SU-DHL-6 (cell line): ENCODE measurements around the gene RNFT2.

Experiments
- H2AFZ ChIP-seq: fragments of 200-600 bp; sonication (generic); 2 replicates; pipeline ENCODE4 v1.6.1; 2014; ENCODE audit warnings: low read depth, mild to moderate bottlenecking, moderate library complexity, mixed read lengths, antibody characterized with exemption, low read length; ENCODE audit not compliant: severe bottlenecking
- H3F3A ChIP-seq: fragments of 200-600 bp; shearing (Covaris generic); 2 replicates; pipeline ENCODE4 v1.6.0; 2016; ENCODE audit warnings: antibody characterized with exemption, mild to moderate bottlenecking; ENCODE audit not compliant: insufficient read depth
- H3K27ac ChIP-seq: fragments of 200-600 bp; sonication (generic); 2 replicates; pipeline ENCODE4 v1.5.1; 2016; ENCODE audit warnings: low read depth, mild to moderate bottlenecking, low read length, moderate library complexity, mixed read lengths
- H3K27me3 ChIP-seq: fragments of 200-600 bp; sonication (generic), shearing (Covaris generic); 2 replicates; pipeline ENCODE4 v1.6.0; 2014; ENCODE audit warnings: mild to moderate bottlenecking, low read length
- H3K36me3 ChIP-seq: fragments of 200-600 bp; sonication (generic); 2 replicates; pipeline ENCODE4 v1.6.1; 2014; ENCODE audit warnings: mild to moderate bottlenecking, low read length, mixed read lengths
- H3K4me2 ChIP-seq: fragments of 300-600, 200-600 bp; shearing (Covaris generic), sonication (generic); 2 replicates; pipeline ENCODE4 v1.6.0; 2014; ENCODE audit warnings: low read length, low read depth, mild to moderate bottlenecking; ENCODE audit not compliant: poor library complexity, severe bottlenecking
- H3K4me3 ChIP-seq: fragments of 200-600 bp; sonication (generic); 2 replicates; pipeline ENCODE4 v1.5.1; 2014; ENCODE audit warnings: antibody characterized with exemption, low read length, mild to moderate bottlenecking, mixed read lengths; ENCODE audit not compliant: insufficient read depth, poor library complexity, severe bottlenecking
- H3K79me2 ChIP-seq: fragments of 200-600 bp; sonication (generic); 2 replicates; pipeline ENCODE4 v1.6.1; 2014; ENCODE audit warnings: mild to moderate bottlenecking, low read length, moderate library complexity; ENCODE audit not compliant: insufficient read depth
- H3K9ac ChIP-seq: fragments of 200-600 bp; sonication (generic); 2 replicates; pipeline ENCODE4 v1.7.0; 2014; ENCODE audit warnings: mild to moderate bottlenecking, low read length
- H3K9me2 ChIP-seq: fragments of 200-600 bp; sonication (generic); replicated peaks from 2 replicates; pipeline ENCODE4 v1.6.1; 2014; ENCODE audit warnings: low read length; ENCODE audit not compliant: insufficient read depth
- H3K9me3 ChIP-seq: fragments of 200-600 bp; sonication (generic); 2 replicates; pipeline ENCODE4 v1.6.1; 2014; ENCODE audit warnings: low read length, mixed read lengths; ENCODE audit not compliant: insufficient read depth
- H4K20me1 ChIP-seq: fragments of 200-600 bp; sonication (generic); 2 replicates; pipeline ENCODE4 v1.6.1; 2014; ENCODE audit warnings: low read depth, mild to moderate bottlenecking, antibody characterized with exemption, low read length, moderate library complexity, mixed read lengths
- CTCF ChIP-seq: fragments of 200-600 bp; sonication (generic); IDR thresholded peaks from one replicate; pipeline ENCODE4 v1.5.1; 2017; ENCODE audit warnings: antibody characterized with exemption, mild to moderate bottlenecking, low read length, moderate library complexity; ENCODE audit not compliant: insufficient read depth, poor library complexity, severe bottlenecking
- EZH2phosphoT487 ChIP-seq: fragments of 200-600 bp; sonication (generic), shearing (Covaris generic); conservative IDR thresholded peaks from 2 replicates; pipeline ENCODE4 v1.6.1; 2018; ENCODE audit warnings: mild to moderate bottlenecking, antibody characterized with exemption, low read length, moderate library complexity, mixed read lengths

Gene RNFT2

GRCh38 chr12:116698554-116699075 is 39.5 kb upstream of the RNFT2 start:
- Histone ChIP-seq H4K20me1 (no peaks in the 10 kb centered on the region), H3K27ac (no peak overlapping the region), H3K36me3 (no peaks in the 10 kb centered on the region), H2AFZ (no peak overlapping the region), H3K9me3 (no peaks in the 10 kb centered on the region), H3F3A (no peaks in the 10 kb centered on the region), H3K4me2 (no peak overlapping the region), H3K9ac (no peak overlapping the region), H3K79me2 (no peaks in the 10 kb centered on the region), H3K4me3 (no peak overlapping the region), H3K9me2 (no peaks in the 10 kb centered on the region), H3K27me3 (no peaks in the 10 kb centered on the region)
- TF ChIP-seq CTCF = no peak
- no peak for TF ChIP-seq EZH2phosphoT487

- Histone ChIP-seq H3K27me3 (no peaks in the 10 kb centered on the region), H3K36me3 (no peaks in the 10 kb centered on the region), H3K4me2 (no peak overlapping the region), H3K79me2 (no peaks in the 10 kb centered on the region), H3F3A (no peaks in the 10 kb centered on the region), H2AFZ (no peak overlapping the region), H3K9ac (no peak overlapping the region), H3K9me2 (no peaks in the 10 kb centered on the region), H4K20me1 (no peaks in the 10 kb centered on the region), H3K4me3 (no peak overlapping the region), H3K27ac (no peak overlapping the region), H3K9me3 (no peaks in the 10 kb centered on the region)
- TF ChIP-seq EZH2phosphoT487 (no peak), CTCF (no peak)
Measured at GRCh38 chr12:116700066-116700465, 38.0 kb upstream of the RNFT2 start.

- no peak overlapping the region for H2AFZ ChIP-seq
- H3K27me3 ChIP-seq = no peaks in the 10 kb centered on the region
- TF ChIP-seq CTCF (no peak), EZH2phosphoT487 (no peak)
- H3K9ac ChIP-seq = no peak overlapping the region
- H3K79me2 ChIP-seq = no peaks in the 10 kb centered on the region
- no peaks in the 10 kb centered on the region for H3K36me3 ChIP-seq
- H3K9me3 ChIP-seq = no peaks in the 10 kb centered on the region
- no peak overlapping the region for H3K4me2 ChIP-seq
- H3K4me3 ChIP-seq = no peak overlapping the region
- peaks cover 6% of the 10 kb centered on the region; the same call in 1 of the 2 replicates for H3F3A ChIP-seq
- H3K27ac ChIP-seq = no peak overlapping the region
- H4K20me1 ChIP-seq = no peaks in the 10 kb centered on the region
- no peaks in the 10 kb centered on the region for H3K9me2 ChIP-seq
Measured at GRCh38 chr12:116701432-116701831, 36.7 kb upstream of the RNFT2 start.
